Spleen (tissue), 7 donors: ENCODE results near the gene AKT2.

Source experiments
- CTCF ChIP-seq, 11 experiments: fragments of 200-600 bp in 7 of 11; fragments of 450-650 bp in 4 of 11; sonication (generic) in 4 of 11; IDR thresholded peaks in 8 of 11; conservative IDR thresholded peaks in 3 of 11; 1 replicate in 7 of 11; 2 replicates in 4 of 11; pipeline versions ENCODE4 v1.4.0 to v1.8.0; 2016 to 2021; ENCODE audit warnings: antibody characterized with exemption in 11 of 11, inconsistent platforms in 4 of 11, mild to moderate bottlenecking in 1 of 11
- POLR2A ChIP-seq, 3 donors: fragments of 450-650 bp; IDR thresholded peaks; one replicate each; pipeline ENCODE4 v1.5.1; 2017; ENCODE audit warnings: antibody characterized with exemption in 3 of 3, mild to moderate bottlenecking in 1 of 3
- donor health status: DM: no; HTN: no; CAD: no; lungs with moderate emphysema.
- donor health status: DM: no; HTN: no; CAD: no.
- donor health status: DM: no; HTN: no; CAD: no.

GRCh38 chr19:40320558-40320935, 35.4 kb upstream of the AKT2 start:
- TF ChIP-seq CTCF (IDR thresholded peaks at IDR 0.05 in 8 of 11, conservative IDR thresholded peaks at IDR 0.05 in 3 of 11) (no peak), POLR2A (IDR thresholded peaks at IDR 0.05) (no peak)
